ENCODE data around the gene WNK4.
A peak's percentile ranks its signal among the peaks of the same experiment; 100 is the strongest.

Gene WNK4

GRCh38 chr17:42744283-42744805 is 36.1 kb upstream of the WNK4 start:
- Histone ChIP-seq H4K20me1 (ENCODE audit: insufficient read depth) (no peaks in the 10 kb centered on the region), H3K36me3 (ENCODE audit: insufficient read depth) (no peaks in the 10 kb centered on the region), H3K9ac (peak overlapping the region; percentile 69; the same call in 1 of the 2 replicates), H3K79me2 (ENCODE audit: insufficient read depth, low read depth) (peaks cover 36% of the 10 kb centered on the region), H3K4me2 (peak overlapping the region; percentile 60), H3K27ac (peak overlapping the region; percentile 71), H2AFZ (ENCODE audit: low read depth) (peak overlapping the region; percentile 90), H3K4me3 (IDR thresholded peaks at IDR 0.05; ENCODE audit: insufficient read depth, low read depth, low read length) (no peak overlapping the region), H3K4me1 (ENCODE audit: low read depth, poor library complexity, severe bottlenecking) (peaks cover 33% of the 10 kb centered on the region), H3K27me3 (ENCODE audit: insufficient read depth, low read depth) (no peaks in the 10 kb centered on the region; the same call in 1 of the 2 replicates)
- no peak for TF ChIP-seq CTCF (conservative IDR thresholded peaks at IDR 0.05; ENCODE audit: low read depth, low read length)

- Histone ChIP-seq H3K79me2 (ENCODE audit: insufficient read depth, low read depth) (peaks cover 36% of the 10 kb centered on the region), H3K4me1 (ENCODE audit: low read depth, poor library complexity, severe bottlenecking) (peaks cover 33% of the 10 kb centered on the region), H3K4me2 (peak within 1 kb of the TSS; percentile 60), H3K4me3 (IDR thresholded peaks at IDR 0.05; ENCODE audit: insufficient read depth, low read depth, low read length) (no peak within 1 kb of the TSS), H3K27ac (peak within 1 kb of the TSS; percentile 71), H3K9ac (peak within 1 kb of the TSS; percentile 69; the same call in 1 of the 2 replicates), H4K20me1 (ENCODE audit: insufficient read depth) (no peaks in the 10 kb centered on the region), H3K27me3 (ENCODE audit: insufficient read depth, low read depth) (no peaks in the 10 kb centered on the region; the same call in 1 of the 2 replicates), H2AFZ (ENCODE audit: low read depth) (peak within 1 kb of the TSS; percentile 90), H3K36me3 (ENCODE audit: insufficient read depth) (no peaks in the 10 kb centered on the region)
- TF ChIP-seq CTCF (conservative IDR thresholded peaks at IDR 0.05; ENCODE audit: low read depth, low read length), result no peak
Observed at GRCh38 chr17:42744806-42745617, 35.4 kb upstream of the WNK4 start, which contains the start of gene EZH1. EZH1 (minus strand) TSS chr17:42745040; CDS start chr17:42728941, 16,099 bp downstream.

- no peaks in the 10 kb centered on the region for H4K20me1 ChIP-seq (ENCODE audit: insufficient read depth)
- no peak overlapping the region for H3K27ac ChIP-seq
- no peak overlapping the region for H3K4me2 ChIP-seq
- no peak overlapping the region for H2AFZ ChIP-seq (ENCODE audit: low read depth)
- H3K9ac ChIP-seq, result no peak overlapping the region
- no peaks in the 10 kb centered on the region for H3K36me3 ChIP-seq (ENCODE audit: insufficient read depth)
- H3K4me3 ChIP-seq (IDR thresholded peaks at IDR 0.05; ENCODE audit: insufficient read depth, low read depth, low read length), result no peak overlapping the region
- H3K79me2 ChIP-seq (ENCODE audit: insufficient read depth, low read depth), result peaks cover 9% of the 10 kb centered on the region
- H3K4me1 ChIP-seq (ENCODE audit: low read depth, poor library complexity, severe bottlenecking), result peaks cover 12% of the 10 kb centered on the region
- no peaks in the 10 kb centered on the region; the same call in 1 of the 2 replicates for H3K27me3 ChIP-seq (ENCODE audit: insufficient read depth, low read depth)
- TF ChIP-seq CTCF (conservative IDR thresholded peaks at IDR 0.05; ENCODE audit: low read depth, low read length), result no peak
Observed at GRCh38 chr17:42748202-42748907, 32.1 kb upstream of the WNK4 start.

GRCh38 chr17:42748908-42749798 is 31.3 kb upstream of the WNK4 start:
- H3K9ac ChIP-seq, result no peak overlapping the region
- H2AFZ ChIP-seq (ENCODE audit: low read depth), result no peak overlapping the region
- H4K20me1 ChIP-seq (ENCODE audit: insufficient read depth), result no peaks in the 10 kb centered on the region
- H3K27ac ChIP-seq, result no peak overlapping the region
- no peak overlapping the region for H3K4me2 ChIP-seq
- peaks cover 6% of the 10 kb centered on the region for H3K4me1 ChIP-seq (ENCODE audit: low read depth, poor library complexity, severe bottlenecking)
- H3K36me3 ChIP-seq (ENCODE audit: insufficient read depth), result no peaks in the 10 kb centered on the region
- no peaks in the 10 kb centered on the region; the same call in 1 of the 2 replicates for H3K27me3 ChIP-seq (ENCODE audit: insufficient read depth, low read depth)
- H3K79me2 ChIP-seq (ENCODE audit: insufficient read depth, low read depth), result peaks cover 1% of the 10 kb centered on the region; the same call in 1 of the 2 replicates
- no peak overlapping the region for H3K4me3 ChIP-seq (IDR thresholded peaks at IDR 0.05; ENCODE audit: insufficient read depth, low read depth, low read length)
- no peak for TF ChIP-seq CTCF (conservative IDR thresholded peaks at IDR 0.05; ENCODE audit: low read depth, low read length)
